Retina (tissue), 1 donor: ENCODE measurements around the gene GOLGA6L9.
"Not testable (repeated sequence)": the region's sequence is repeated elsewhere in the genome, so short reads cannot be mapped to it uniquely, and the experiment has no call there.

Experiments
- DNase-seq: peaks from one replicate; pipeline ENCODE4 v3.0.0-alpha.2; 2016

The GOLGA6L9 gene, protein sequence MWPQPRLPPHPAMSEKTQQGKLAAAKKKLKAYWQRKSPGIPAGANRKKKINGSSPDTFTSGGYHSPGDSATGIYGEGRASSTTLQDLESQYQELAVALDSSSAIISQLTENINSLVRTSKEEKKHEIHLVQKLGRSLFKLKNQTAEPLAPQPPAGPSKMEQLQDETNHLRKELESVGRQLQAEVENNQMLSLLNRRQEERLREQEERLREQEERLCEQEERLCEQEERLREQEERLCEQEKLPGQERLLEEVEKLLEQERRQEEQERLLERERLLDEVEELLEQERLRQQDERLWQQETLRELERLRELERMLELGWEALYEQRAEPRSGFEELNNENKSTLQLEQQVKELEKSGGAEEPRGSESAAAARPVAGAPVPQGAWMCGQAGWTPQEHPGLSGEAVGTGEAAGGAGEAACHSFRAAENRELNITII

DNA sequence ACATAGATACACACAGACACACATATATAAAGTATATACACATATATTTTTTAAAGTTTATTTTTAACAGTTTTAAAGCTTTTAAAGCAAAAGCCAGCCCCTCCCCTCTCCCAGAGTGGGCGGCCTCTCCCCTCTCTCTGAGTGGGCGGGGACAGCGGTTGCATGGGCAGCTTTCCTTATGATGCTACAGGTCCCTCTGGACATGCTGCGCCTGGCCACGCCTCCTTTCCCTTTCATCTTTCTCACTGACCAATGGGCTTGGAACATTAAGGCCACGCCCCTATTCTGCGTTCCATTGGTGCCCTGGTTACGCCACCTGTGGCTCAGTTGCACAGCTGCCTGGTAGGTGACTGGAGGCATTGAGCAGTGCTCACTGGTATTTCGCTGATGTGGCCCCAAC lies at the start of gene GOLGA6L9:
Gene GOLGA6L9, plus strand, starts transcription at position 124 of the 400 bp plus-strand sequence. Its CDS starts 264 bp downstream, at position 388.
- DNase-seq = not testable (repeated sequence)

DNA sequence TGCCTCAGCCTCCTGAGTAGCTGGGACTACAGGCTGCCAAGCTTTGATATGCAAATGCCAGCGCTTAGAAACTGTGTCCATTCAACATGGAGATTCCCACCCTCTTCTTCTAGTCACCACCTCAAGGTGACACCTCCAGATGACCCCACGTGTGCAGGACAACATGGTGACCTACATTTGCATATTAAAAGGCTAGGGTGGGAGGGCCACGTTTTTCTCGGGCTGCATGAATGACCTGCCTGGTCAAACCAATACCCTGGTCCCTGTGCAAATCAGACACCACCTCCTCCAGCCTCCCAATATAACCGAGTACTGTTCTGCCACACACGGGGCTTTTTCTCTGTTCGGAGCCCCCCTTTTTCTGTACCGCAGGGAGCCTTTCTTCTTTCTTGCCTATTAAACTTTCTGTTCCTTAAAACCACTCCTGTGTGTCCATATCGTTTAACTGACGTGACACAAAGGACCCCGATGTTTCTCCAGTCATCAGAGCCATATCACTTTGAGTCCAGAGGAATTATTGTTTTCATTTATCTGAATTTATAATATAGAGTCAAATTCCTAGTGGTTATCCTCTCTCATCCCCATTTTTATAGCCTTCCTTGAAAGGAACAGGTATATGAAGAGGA lies 48.2 kb upstream of the GOLGA6L9 start:
- DNase-seq = not testable (repeated sequence)

GRCh38 chr15:82387209-82387608 lies 42.4 kb upstream of the GOLGA6L9 start:
- not testable (repeated sequence) for DNase-seq

DNA sequence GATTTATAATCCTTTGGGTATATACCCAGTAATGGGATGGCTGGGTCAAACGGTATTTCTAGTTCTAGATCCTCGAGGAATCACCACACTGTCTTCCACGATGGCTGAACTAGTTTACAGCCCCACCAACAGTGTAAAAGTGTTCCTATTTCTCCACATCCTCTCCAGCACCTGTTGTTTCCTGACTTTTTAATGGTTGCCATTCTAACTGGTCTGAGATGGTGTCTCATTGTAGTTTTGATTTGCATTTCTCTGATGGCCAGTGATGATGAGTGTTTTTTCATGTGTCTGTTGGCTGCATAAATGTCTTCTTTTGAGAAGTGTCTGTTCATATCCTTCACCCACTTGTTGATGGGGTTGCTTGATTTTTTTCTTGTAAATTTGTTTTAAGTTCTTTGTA lies 39.5 kb upstream of the GOLGA6L9 start:
- DNase-seq = not testable (repeated sequence)

DNA sequence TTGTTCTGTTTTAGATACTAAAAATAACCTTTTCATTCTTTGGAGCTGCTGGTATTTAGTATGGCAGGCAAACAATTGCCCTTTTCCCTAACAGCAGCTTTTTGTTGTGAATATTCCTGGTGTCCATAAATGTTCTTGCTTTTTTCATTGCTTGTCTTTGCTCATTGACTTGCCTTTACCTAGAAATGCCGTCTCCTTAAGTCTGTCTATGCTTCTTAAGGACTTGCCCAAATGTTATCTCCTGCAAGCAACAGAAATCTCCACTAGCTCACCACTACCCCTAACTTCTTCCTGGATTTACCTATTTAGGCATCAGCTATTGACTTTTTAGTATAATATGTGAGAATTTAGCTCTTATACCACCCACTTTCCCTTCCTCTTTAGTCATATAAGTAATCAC lies 37.5 kb upstream of the GOLGA6L9 start:
- DNase-seq = not testable (repeated sequence)

GRCh38 chr15:82393671-82394070 lies 35.9 kb upstream of the GOLGA6L9 start:
- DNase-seq = no peak

- not testable (repeated sequence) for DNase-seq
These were observed 33.8 kb upstream of the GOLGA6L9 start for GRCh38 chr15:82395788-82396187.

GRCh38 chr15:82397817-82398216 lies 31.8 kb upstream of the GOLGA6L9 start:
- DNase-seq = no peak

DNA sequence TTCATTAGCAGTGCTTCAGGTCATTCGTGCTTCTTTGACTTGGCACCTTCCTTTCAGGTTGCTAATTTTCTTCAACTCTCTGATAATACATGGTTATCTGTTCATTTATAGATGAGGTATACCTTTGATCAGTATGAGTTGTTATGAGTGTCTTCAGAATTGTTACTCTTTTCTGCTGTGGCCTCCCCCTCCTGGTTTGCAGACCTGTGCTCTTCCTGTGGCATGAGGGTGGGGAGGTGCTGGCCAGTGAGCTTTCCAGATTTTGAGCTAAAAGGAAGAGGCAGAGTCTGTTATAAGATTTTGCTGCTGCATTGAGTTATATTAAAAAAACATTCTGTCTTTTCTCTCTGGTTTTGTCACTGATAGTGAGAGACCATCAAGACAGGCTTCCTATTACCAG lies 30.8 kb upstream of the GOLGA6L9 start:
- DNase-seq = no peak

DNA sequence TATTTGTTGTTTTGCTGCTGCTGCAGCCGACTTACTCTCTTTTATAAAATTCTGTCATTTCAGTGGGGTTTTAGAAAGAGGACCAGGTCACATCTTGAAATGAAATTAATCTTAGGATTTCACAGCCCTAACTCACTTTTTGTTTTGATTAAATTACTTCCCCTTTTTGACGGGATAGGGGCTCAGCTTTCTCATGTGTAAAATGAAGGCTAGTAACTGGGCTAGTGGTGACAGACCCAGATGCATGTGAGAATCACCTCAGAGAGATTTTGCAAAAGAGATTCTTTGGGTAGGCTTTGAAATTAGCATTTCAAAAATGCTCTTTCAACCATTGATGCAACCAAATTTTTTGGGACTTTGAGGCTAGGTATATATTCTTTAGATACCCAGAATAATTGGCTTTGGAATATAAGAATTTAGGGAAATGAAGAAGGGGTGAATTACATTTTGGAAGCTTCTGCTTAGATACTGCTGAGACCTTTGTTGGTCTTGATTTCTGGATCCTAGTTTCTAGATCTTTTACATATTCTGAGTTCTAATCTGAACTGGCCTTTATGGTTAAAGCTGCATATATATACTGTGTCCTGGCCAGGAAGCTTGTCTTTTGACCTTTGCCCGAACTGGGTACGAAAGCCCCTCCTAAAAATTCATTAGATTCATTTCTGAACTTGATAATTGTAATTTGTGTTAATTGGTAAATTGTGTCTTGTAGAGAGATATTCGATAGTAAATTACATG lies 30.1 kb upstream of the GOLGA6L9 start:
- not testable (repeated sequence) for DNase-seq

DNA sequence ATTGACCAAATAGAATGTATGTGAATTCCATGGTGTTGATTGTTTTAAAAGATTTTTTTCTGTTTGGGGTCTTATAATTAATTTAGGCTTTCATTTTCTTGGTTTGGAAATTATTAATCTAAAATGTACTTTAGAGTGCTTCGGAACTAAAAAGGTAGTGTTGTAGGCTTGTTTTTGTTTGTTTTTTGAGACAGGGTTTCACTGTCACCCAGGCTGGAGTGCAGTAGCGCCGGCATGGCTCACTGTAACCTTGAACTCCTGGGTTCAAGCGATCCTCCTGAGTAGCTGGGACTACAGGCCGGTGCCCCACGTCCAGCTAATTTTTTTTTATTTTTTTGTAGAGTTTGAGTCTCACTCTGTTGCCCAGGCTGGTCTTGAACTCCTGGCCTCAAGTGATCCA lies 27.7 kb upstream of the GOLGA6L9 start:
- not testable (repeated sequence) for DNase-seq

DNA sequence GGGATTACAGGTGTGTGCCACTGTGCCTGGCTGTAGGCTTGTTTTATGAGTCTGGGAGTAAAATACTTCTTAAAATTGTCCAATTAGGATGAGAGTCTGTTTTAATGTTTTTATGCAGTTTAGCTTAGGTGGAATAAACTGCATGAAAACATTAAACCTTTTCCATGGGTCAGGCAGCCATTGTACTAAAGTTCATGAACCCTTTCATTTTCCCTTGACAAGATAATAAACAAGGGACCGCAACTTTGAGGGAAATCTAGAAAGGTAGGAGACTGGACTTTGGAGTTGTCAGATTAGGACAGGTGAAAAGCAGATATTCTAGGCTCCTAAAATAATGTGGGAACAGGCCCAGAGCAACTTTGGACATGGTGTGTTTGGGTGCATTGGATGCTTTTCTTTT lies 27.3 kb upstream of the GOLGA6L9 start:
- DNase-seq = not testable (repeated sequence)

DNA sequence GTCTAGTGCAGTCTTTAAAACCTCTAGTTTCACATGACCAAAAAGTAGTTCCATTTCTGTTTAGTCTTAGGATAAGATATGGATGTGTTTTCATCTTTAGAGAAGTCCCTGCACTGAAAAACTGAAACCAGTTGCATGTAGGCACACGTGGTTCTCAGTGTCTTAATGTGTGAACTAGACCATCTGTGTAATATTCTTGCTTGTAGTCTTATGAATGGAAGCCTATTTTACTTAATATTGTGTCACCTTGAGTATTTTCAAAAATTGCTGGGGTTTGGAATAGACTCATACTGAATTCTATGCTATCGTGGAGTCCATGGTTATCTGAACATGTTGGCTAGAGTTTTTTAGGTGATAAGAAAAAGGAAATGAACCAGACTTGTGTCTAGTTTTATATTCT lies 23.4 kb upstream of the GOLGA6L9 start:
- DNase-seq = not testable (repeated sequence)

GRCh38 chr15:82410306-82410705 lies 19.3 kb upstream of the GOLGA6L9 start:
- not testable (repeated sequence) for DNase-seq

- DNase-seq = not testable (repeated sequence)
These were observed 18.0 kb upstream of the GOLGA6L9 start for GRCh38 chr15:82411595-82411994.

DNA sequence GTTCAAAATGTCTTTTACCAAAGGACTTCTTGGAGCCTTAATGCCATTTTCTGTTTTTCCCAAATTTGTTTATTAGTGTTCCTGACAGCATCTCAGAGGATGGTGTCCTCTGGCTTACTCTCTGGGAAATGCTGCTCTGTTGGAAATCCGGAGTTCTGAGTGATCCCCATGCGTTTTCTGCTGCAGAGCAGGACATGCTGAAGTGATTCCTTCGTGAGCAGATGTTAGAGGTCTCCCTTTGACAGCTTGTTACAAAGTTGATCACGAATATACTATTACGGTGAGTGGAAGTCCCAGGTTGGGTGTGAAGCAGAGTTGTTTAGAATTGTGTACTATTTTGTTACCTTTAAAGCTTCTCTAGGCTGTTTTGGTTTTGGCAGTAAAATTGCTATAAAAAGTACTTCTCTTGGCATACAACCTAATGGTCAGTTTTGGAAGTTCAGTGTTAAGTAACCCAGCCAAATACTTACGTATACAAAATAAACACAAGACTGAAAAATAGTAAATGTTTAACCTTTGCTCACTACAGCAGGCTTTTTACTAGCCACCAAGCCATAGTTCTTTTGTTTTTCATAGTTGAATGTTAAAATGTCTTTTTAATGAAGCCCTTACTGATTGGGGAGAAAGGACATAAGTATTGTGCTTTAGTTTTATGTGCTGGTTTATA lies 15.0 kb upstream of the GOLGA6L9 start:
- DNase-seq = not testable (repeated sequence)

DNA sequence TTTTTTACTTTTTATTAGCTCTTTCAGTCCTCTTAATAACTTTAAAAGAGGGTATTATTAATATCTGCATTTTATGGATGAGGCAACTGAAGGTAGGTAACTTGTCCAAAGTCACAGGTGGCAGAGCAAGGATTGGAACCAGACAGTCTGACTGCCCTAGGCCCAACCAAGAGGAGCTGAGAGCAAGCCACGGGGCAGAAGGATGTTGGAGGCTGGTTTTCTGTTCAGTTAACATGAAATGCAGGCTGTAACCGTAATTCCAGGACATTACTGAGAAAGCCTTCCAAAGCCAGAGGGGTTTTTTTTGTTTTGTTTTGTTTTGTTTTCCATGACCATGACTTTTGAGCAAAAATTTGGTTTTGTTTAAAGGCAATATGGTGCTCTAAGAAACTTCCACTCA lies 9.1 kb upstream of the GOLGA6L9 start:
- DNase-seq = not testable (repeated sequence)

- not testable (repeated sequence) for DNase-seq
These were observed 8.7 kb upstream of the GOLGA6L9 start for GRCh38 chr15:82420966-82421365.

- DNase-seq = not testable (repeated sequence)
These were observed 2.5 kb upstream of the GOLGA6L9 start for GRCh38 chr15:82427117-82427516.

GRCh38 chr15:82445420-82445819 lies 15.8 kb downstream of the GOLGA6L9 start:
- DNase-seq = not testable (repeated sequence)

- not testable (repeated sequence) for DNase-seq
These were observed 27.7 kb downstream of the GOLGA6L9 start for GRCh38 chr15:82457336-82457735.

GRCh38 chr15:82465629-82466028 lies 36.0 kb downstream of the GOLGA6L9 start:
- DNase-seq = not testable (repeated sequence)

DNA sequence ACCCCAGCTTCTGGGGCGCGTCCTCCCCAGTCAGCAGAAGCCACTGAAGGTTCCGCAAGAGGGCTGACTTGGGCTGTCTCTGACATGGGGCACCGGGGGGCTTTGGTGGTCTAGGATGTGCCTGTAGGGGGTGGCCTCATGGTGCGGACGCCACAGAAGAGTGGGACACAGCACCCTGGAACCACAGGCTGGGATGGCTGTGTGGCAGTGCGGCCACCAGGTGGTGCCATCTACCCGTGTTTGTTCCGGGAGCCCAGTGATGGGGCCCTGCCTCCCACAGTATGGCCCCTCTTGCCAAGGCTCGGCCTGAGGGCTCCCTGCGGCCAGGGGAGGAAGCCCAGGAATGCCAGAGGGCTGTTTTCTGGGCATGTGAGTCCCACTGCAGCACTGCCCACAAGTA lies 38.6 kb downstream of the GOLGA6L9 start:
- not testable (repeated sequence) for DNase-seq
